Hypothalamus (tissue), 51 donors: ENCODE results near the gene ARAP3.
"Not testable (repeated sequence)": the region's sequence is repeated elsewhere in the genome, so short reads cannot be mapped to it uniquely, and the experiment has no call there.

Experiments used
- DNase-seq, 51 donors: peaks; one replicate each; lab custom pipeline; 2025; lab: John Stamatoyannopoulos, UW

ARAP3 gene

DNA sequence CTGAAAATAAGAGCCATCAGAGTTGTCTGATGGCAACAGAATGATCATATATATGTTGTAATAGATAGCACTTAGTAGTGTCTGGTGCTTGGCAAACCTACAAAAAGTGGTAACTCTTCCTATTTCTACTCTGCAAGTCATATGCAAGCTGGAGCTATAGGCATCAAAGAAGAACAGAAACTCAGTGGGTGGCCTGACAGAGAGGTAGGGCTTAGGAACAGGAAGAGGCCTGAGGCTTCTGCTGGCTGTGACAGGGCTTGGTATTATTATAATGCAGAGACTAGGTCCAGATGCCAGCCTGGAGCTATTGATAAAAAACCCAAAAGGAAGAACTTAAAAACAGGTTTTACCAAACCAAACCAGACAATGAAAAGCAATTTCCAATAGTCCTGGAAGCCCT lies 58.8 kb downstream of the ARAP3 start:
- peak in 1 of 51 donors; percentile 5 for DNase-seq

DNA sequence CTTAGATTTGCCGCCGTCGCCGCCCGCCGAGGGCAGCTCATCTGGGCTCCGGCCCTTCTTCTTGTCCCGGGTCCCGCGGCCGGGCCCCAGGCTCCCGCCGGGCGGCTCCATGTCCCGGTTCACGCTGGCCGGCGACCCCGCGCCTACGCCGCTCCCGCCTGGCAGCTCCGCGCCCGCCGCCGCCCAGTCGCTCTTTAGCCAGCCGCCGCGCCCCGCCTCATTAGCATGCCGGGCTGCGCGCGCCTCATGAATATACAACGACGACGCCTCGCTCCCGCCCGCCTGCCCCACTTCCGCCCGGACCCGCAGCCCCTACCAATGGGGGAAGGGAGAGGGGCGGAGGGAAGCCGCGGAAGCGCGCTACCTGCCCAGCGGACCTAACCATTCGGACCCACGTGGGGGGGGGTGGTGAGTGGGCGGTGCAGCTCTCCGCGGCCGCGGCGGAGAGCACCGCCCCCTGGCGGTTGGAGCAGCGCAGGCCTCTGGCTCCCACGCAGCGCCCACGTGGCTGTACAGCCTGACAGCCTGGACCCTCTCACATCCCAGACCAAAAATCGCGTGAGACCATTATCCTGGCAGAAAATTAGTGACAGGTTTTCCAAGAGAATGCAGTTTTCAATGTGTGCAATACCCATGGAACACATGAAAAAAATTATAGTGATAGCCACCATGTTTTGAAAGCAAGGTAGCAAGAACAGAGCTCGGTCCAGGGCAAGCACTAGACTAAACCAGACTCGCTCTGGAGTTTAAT lies 63.1 kb downstream of the ARAP3 start, which contains the start of gene DIAPH1:
Gene DIAPH1, minus strand, starts transcription at position 197 of the 751 bp plus-strand sequence. Its CDS starts 86 bp downstream, at position 111.
- peak; percentile 19 to 91 (median 80) for DNase-seq

DNA sequence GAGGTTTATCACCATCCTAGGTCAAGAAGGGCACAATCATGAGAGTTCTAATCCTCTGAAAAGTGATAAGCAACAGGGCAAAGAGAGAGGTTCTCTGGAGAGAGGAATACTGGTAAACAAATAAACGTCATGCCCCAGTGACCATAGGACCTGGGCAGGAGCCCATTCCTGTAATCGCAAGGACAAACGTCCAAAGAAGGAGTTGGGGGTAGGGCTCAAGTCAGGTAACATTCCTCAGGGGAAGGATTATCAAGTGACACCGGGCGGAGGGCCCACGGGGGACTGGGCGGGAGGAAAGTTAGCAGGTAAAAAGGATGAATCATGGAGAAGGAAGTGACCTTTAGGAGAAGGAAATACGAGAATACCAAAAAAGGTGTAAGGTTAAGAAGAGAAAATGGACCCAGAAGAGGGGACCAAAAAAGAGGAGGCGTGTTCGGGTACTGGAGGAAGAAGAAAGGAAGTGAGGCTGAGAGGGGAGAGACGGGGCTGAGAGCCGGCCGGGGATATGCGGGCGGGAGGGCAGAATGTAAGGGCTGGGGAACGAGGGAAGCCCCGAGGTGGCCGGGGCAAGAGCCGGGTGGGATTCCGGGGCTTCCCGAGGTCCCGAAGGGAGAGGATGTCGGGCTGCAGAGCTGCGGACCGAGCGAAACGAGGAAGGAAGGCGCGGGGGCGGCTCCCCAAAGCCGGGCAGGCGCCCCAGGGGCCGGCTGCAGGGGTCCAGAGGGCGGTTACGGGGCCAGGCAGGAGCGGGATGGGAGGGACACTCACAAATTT lies 63.8 kb downstream of the ARAP3 start:
- peak in 6 of 51 donors; percentile 15 to 71 (median 43) for DNase-seq

DNA sequence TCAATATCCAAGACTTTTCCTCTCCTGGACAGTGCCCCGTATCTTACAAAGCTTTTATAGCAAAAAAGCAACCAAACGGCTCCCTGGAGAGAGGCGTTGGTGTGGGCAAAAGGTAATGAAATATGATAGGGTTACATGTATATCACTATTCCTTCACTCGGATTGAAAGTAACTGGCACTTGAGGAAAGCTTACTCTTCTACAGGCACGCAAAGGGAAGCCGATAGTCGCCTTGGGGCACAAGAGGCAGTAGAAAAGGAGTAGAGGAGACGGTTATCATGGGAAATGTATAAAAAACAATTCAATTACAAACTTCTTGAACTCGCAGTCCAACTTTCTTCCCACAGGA lies 64.4 kb downstream of the ARAP3 start:
- peak in 1 of 51 donors; percentile 55 for DNase-seq

GRCh38 chr5:141617128-141617527 lies 64.9 kb downstream of the ARAP3 start:
- DNase-seq: no peak

GRCh38 chr5:141615991-141616720 lies 65.9 kb downstream of the ARAP3 start:
- DNase-seq: no peak

DNA sequence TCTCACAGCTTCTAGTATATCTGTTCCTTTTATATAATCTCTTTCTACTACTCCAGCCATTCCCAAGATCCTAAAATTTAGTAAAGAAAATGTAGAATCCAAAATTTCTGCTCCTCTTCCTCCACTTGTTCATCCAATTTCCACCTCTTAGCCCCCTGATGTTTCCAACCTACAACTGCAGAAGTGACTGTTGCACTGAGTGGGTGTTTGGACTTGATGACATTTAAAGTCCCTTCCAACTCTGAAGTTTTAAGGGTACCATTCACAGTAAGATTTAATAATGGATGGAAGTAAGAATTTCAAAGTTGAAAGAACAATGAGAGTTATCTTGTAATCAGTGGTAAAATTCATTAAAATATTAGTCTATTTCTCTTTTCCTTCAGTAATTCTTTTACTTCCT lies 68.7 kb downstream of the ARAP3 start:
- no peak for DNase-seq

GRCh38 chr5:141611289-141611688 lies 70.7 kb downstream of the ARAP3 start:
- no peak for DNase-seq

GRCh38 chr5:141609921-141610320 lies 72.1 kb downstream of the ARAP3 start:
- not testable (repeated sequence) for DNase-seq

DNA sequence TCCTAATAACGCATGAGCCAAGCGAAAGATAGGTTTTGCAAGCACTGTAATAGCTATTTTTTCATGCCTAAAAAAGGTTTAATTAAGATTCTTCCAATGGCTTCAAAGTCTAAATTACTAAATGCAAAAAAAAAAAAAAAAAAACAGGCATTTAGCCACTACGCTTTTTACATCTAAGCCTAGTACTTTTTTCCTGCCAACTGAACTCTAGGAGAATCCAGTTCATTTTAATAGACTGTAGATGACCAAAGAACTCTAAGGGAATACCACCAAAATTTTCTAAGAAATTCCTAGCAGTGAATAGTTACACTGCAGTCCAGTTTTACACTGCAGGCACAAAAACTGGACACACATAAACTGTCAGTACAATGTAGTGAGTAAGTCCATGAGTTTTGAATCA lies 73.0 kb downstream of the ARAP3 start:
- DNase-seq: no peak

DNA sequence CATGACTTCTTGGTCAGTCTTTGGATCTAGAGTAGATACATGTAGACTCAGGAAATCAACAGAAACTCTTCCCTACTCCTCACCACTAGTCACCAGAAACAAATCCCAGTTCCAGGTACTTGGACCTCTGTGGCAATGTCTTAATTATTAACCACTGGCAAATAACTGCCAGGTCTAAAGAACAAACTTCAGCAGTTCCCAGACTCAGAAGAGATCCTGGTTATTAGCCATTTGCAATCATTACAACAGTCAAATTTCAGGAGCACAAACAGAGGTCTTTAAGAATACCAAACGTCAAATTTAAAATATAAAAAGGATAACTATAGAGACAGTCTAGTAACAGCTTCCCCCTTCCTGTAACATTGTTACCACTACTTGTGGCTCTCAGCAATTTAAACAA lies 73.5 kb downstream of the ARAP3 start:
- DNase-seq: no peak

- DNase-seq: no peak
Observed at GRCh38 chr5:141608046-141608445, 74.0 kb downstream of the ARAP3 start.

DNA sequence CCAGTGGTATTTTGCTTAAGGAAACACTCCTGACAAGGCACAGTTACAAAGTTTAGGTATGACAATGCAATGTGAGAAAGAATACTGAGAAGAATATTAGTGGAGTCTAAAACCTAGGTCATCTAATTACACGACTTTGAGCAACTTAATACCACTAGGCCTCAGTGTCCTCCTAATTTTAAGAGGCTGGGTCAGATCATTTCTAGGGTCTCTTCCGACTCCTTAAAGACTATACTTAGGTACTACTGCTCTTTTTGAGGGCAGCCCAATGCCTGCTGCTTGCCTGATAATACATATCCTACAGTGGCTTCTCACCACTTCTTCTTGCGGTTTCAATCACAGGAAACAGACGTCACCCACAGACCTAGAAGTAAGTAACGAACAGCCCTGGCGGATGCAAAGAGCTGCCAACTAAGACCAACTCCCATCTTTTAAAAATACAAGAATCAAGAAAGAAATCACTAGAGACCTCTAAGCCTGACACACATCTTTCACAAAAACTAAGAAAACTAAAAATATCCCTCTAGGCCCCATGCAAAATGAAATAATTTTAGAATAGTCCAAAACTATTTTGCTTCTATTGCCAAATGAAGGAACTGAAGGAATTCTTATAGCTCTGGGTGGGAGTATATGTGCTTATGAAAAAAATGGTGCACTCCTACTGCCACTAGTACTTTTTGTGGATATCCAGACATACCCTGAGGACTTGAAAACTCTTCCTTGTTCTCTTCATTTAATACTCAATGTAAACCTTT lies 76.3 kb downstream of the ARAP3 start:
- peak in 6 of 51 donors; percentile 6 to 24 (median 22) for DNase-seq

DNA sequence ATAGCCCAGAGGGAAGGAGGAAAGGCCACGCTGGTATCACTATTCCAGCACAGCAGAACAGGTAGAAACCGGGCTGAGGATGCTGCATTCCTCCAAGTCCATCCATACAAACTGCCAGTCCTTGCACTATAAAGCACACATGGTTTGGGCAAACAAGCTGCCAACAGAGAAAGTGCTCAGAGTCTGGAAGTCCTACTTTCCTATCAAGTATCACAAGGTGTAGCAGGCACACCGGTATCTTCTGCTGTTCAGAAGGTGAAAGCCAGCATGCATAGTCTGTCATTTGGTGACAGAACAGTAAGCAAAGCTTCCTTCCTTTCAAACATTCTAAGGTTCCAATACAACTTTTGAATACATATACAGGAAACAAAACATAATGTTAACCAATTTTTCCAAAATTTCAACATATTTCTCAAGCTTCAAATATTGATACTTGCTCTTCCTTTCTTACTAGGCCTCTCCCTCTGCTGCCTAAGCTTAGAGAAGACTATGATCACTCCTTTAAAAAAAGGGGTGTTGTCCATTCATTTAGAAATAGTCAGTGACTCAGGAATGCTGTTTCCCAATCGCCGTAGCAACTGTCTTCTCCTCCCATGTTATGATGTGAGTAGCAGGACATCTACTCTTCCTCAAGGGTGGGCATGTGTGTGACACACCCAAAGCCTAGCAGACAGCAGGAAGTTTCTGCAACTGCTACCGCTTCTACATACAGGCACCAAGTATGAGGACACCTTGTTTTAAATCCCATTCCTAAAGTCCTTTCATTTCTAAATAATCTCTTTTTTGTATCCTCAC lies 77.9 kb downstream of the ARAP3 start:
- no peak for DNase-seq
